ENCODE results near the gene RPL36A.
A peak's percentile ranks its signal among the peaks of the same experiment; 100 is the strongest.

Gene RPL36A

GRCh38 chrX:101390664-101391525 lies at the start of gene RPL36A:
Gene RPL36A (plus strand): TSS chrX:101391011. CDS start chrX:101391044, 33 bp downstream.
- DNase-seq = peak; percentile 81

DNA sequence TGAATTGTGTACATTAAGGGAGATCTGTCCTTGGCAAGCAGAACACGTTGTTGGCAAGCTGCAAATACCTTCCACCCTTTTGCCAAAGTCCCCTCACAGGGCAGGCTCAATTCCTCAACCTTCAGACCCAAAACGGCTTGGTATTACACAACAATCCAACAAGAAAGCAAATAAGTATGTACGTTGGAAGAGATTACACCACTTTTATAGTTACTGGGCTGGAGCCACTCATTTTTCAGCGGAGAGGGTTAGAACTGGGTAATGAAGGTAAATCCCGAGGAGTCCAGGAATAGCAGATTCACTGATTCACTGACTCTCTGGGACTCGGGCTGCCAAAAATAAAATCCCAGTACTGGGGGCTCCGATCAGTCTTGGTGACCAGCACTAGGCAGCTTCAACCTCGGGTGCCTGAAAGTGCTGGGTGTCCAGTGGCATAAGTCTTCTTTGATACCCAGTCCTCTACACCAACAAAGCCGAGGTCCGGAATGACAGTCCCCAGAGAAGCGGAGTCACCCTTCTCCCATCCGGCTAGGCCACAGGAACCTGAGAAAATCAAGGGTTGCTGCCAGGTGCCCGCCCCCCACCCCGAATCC lies 42.9 kb upstream of the RPL36A start:
- no peak for DNase-seq

DNA sequence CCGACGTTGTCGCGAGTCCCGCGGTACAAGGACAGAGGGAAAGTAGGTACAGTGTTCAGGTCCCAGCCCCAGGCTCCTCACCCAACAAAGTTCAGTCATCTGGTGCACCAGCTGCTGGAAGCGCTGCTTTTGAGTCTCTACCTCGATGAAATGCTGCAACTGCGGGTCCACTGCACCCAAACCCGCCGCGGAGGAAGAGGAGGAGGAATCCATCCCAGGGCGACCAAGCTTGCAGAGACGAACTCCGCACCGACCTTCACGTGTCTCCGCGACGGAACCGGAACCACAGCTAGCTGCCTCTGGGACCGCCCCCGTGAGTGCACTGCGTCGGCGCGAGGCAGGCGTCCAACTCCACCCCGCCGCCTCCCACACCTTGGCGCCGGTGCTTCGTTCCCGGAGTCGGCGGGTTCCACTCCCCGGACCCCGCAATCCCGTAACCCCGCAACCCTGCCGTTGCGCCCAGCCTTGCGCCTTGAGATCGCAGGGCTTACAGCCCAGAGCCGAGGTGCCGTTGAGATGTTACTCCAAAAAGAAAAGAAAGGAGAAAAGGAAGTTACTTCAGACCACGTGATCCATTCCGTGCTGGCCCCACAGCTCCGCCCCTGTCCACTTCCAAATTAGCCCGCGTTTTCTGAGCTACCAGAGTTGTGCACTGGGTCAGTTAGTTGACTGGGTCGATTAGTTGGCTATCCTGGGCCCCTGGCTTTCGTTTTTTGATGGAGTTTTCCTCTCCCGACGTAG lies 42.2 kb upstream of the RPL36A start, which contains the start of gene TIMM8A:
Gene TIMM8A, minus strand, starts transcription at position 291 of the 741 bp plus-strand sequence. Its CDS starts 78 bp downstream, at position 213.
- DNase-seq = peak; percentile 80

GRCh38 chrX:101349193-101349562 lies 41.6 kb upstream of the RPL36A start:
- no peak for DNase-seq

DNA sequence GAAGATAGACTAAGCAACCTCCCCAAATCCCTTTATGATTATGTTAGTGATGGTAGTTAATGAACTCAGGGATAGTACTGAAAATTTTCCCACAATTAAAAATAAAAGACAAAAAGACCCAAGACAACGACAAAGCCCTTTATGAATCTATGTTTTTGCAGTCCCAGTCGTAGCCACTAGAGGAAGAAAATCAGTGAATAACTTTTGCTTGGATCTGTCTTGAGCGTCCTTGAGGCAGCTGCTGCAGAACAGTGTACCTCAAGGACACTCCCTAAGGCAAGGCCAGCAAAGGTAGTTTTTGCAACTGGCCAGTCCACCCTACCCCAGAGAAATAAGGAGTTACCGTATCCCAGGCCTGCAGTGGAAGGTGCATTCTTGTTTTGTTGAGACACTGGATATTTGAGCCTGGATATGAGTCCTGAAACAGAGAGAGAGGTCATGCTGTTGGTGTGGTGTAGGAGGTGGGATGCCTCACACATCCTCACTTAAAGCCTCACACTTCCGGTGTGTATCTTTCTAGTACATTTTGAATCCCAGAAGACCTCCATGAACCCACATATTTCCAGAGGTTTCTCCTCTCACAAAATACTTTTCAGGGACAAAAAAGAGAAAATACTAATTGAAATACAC lies 33.5 kb upstream of the RPL36A start:
- no peak for DNase-seq

- DNase-seq = no peak
Measured at GRCh38 chrX:101359966-101360365, 30.8 kb upstream of the RPL36A start.

DNA sequence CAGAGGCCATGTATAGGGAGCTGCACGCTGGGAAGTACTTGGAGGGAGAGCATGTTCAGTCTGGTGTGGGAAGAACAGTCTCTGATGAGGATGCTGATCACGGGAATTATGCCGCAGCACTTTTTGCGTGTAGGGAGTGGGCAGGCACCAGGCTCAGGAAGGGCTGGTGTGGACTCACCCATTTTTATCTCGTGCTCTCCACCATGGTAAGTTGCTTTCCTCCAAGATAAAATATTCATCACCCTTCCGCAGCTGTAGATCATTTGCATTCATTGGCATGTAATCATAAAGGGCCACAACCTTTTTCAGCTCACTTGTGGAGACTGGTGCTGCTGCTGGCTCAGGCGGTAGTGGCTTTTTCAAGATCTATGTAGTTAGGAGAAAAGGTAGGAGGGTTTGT lies 30.4 kb upstream of the RPL36A start:
- no peak for DNase-seq

DNA sequence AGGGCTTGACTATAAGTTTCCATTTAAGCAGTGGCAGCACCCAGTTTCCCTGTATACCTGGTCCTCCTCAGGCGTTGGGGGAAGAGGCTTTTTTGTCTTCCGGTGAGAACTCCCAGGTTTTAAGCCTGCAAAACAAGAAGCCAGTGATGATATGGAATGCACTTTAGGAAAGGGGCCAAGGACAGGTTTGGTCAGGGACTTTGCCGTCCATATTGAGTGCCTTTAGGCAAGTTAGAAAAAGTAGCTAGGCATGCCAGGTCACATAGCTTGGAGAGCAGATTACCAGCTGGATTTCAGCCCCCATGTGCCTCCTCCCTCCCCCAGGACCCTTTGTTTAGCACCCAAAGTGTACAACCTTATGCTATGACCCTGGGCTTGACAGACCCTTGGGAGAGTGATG lies 28.7 kb upstream of the RPL36A start:
- no peak for DNase-seq

GRCh38 chrX:101362757-101363156 lies 28.1 kb upstream of the RPL36A start:
- no peak for DNase-seq

- DNase-seq = no peak
Measured at GRCh38 chrX:101365301-101365795, 25.5 kb upstream of the RPL36A start.

GRCh38 chrX:101368800-101369199 lies 22.0 kb upstream of the RPL36A start:
- no peak for DNase-seq

DNA sequence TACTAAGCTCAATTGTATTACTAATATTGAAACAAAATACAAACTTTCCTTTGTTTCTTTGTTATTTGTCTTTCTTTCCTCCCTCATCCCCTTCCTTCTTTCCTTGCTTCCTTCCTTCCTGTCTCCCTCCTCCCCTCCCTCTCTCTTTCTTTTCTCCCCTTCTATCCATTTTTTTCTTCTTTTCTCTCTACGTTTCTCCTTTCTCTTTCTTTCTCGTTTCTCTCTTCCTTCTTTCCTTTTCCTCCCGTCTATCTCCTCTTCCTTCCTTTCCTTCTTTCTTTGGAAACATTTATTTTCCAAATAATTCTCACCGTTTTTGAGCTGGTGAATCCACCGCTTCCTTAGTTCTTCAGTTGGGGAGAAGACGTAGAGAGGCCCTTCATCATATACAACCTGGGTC lies 21.1 kb upstream of the RPL36A start:
- DNase-seq = no peak

DNA sequence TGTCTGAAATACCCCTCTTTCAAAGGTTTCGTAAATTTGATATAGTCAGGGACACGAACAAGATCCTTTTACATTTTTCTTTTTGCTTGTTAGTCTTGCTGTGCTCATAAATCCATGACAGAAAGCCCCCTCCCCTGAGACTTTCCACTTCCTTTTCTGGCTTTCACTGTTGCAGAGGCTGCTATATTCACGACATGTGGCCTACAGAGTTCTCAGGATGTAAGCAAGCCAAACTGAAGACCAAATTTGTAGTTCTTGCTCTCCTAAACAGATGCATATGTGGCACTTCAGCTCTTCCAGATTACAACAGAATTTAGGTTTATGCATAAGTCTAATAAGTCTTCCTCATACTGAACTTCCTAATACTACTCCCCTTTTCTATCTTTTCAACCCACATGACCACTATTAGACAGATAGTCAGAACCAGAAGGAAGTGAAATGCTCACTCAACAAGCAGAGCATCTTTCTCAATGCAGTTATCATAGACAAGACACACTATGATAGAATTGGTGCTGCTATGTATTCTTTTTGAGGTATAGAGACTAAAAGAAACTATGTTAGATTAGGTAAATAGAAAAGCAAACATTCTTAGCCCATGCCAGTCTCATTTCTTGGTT lies 19.8 kb upstream of the RPL36A start:
- no peak for DNase-seq

DNA sequence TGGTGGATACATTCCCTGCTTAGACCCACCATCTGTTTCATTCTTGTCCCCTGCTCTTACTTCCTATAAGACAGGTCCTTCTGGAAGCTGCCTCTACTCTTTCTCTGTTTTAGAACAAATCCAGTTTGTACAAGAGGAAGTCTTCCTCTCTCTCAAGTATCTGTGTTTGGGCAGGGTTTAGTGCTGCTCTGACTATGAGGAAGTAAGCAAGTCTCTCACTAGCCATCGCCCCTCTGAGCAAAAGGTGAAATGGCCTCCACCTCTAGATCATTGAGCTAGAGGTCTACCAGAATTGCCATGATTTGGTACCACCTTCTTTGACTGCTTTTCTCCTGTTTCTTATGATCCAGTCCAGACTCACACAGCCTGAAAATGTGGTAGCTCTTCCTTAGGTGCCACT lies 13.3 kb upstream of the RPL36A start:
- no peak for DNase-seq

GRCh38 chrX:101383679-101384205 lies 7.1 kb upstream of the RPL36A start:
- DNase-seq = no peak

DNA sequence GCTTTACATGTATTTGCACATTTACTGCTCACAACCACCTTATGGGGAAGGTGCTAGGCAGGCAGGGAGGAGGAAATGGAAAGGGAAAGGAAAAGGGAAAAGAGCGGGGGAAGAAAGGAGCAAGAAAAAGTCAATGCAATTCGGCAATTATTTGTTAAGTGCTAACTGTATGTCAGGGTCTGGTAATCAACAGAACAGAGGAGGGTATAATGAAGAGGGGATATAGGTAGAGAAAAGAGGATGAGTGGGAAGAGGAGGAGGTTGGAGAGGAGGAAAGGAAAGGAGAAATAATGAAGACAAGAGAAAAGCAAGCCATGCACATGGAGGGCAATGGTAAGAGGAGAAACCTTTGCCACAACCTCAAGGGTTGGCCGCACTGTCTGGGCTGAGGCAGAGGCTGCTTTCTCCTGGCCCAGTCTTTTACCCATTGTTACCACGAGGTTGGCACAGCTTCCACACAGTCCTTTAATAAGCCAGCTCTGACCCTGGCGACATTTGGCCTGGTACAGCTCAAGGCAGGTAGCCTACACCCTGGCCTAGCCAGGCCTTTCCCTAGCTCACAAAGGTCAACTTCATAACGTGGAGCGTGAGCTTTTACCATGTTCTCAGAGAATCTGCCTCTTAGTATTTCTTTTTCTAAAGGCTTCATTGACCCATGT lies 5.7 kb upstream of the RPL36A start:
- no peak for DNase-seq

GRCh38 chrX:101385795-101386541 lies 4.8 kb upstream of the RPL36A start, which contains the start of gene BTK:
Gene BTK (minus strand): TSS chrX:101386191. CDS start chrX:101375284, 10,907 bp downstream.
- DNase-seq = no peak

GRCh38 chrX:101386542-101386885 lies 4.3 kb upstream of the RPL36A start:
- DNase-seq = no peak

DNA sequence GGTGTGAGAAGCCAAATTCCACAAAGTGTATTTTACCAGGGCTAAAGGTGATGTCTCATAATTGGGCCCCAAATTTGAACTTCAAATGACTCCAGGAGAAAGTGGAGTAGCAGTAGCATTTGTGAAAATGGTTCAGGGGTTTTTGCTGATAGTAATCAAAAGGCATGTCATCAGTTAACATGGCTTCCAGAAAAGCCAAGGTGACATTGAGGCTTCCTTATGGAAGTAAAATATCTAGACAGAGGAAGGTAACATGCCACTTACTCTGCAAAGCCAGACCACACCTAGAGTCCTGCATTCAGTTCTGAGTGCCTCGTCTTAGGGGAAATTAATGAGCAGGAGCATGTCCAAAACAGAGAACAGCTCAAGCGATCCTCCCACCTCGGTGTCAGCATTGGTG lies 2.2 kb upstream of the RPL36A start:
- DNase-seq = no peak

- DNase-seq = no peak
Measured at GRCh38 chrX:101391831-101392230, 1.0 kb downstream of the RPL36A start.

Measured in CD4-positive, alpha-beta T cell treated with Interleukin-17A for 4 hours (primary cell).